Neuronal stem cell (in vitro differentiated cells): ENCODE results near the gene RAB3GAP1.
A peak's percentile ranks its signal among the peaks of the same experiment; 100 is the strongest.

Experiments used
- DNase-seq: peaks from one replicate; pipeline ENCODE4 v3.0.0-alpha.2; 2013; ENCODE audit warnings: low spot score
- H2AFZ ChIP-seq: one replicate; pipeline ENCODE4 v1.6.1; 2013; ENCODE audit warnings: mild to moderate bottlenecking, low read length, inconsistent platforms
- H2AK5ac ChIP-seq: 2 replicates; pipeline ENCODE4 v1.6.1; 2013; ENCODE audit warnings: low read depth, mild to moderate bottlenecking, inconsistent platforms, low read length, moderate library complexity, mixed read lengths
- H2BK120ac ChIP-seq: 2 replicates; pipeline ENCODE4 v1.6.1; 2013; ENCODE audit warnings: low read depth, mild to moderate bottlenecking, inconsistent platforms, low read length, moderate library complexity, mixed read lengths
- H2BK12ac ChIP-seq: one replicate; pipeline ENCODE4 v1.6.1; 2013; ENCODE audit warnings: low read length, inconsistent platforms
- H2BK15ac ChIP-seq: 2 replicates; pipeline ENCODE4 v1.6.1; 2013; ENCODE audit warnings: mild to moderate bottlenecking, low read length, inconsistent platforms, mixed read lengths
- H2BK5ac ChIP-seq: one replicate; pipeline ENCODE4 v1.6.1; 2013; ENCODE audit warnings: inconsistent platforms, mild to moderate bottlenecking, low read length, moderate library complexity
- H3K14ac ChIP-seq: one replicate; pipeline ENCODE4 v1.6.1; 2013; ENCODE audit warnings: low read length, inconsistent platforms
- H3K18ac ChIP-seq: 2 replicates; pipeline ENCODE4 v1.6.1; 2013; ENCODE audit warnings: low read length, inconsistent platforms
- H3K23ac ChIP-seq: 2 replicates; pipeline ENCODE4 v1.6.1; 2013; ENCODE audit warnings: low read depth, mild to moderate bottlenecking, mixed read lengths, low read length, inconsistent platforms; ENCODE audit not compliant: poor library complexity
- H3K27ac ChIP-seq: replicated peaks from 3 replicates; pipeline ENCODE4 v1.5.1; 2013; ENCODE audit warnings: low read length, inconsistent platforms
- H3K27me3 ChIP-seq, 3 experiments: 2 replicates each; pipeline ENCODE4 v1.6.1; 2013; ENCODE audit warnings: low read length in 3 of 3, mild to moderate bottlenecking in 2 of 3, inconsistent platforms in 1 of 3, low read depth in 1 of 3, mixed read lengths in 1 of 3, moderate library complexity in 1 of 3; ENCODE audit not compliant: control insufficient read depth in 3 of 3, insufficient read depth in 3 of 3
- H3K36me3 ChIP-seq, 2 donors: replicated peaks in 1 of 2; 2 replicates each; pipeline ENCODE4 v1.6.1; 2013; ENCODE audit warnings: low read length in 2 of 2; ENCODE audit not compliant: control insufficient read depth in 2 of 2, insufficient read depth in 2 of 2
- H3K4ac ChIP-seq: 2 replicates; pipeline ENCODE4 v1.6.1; 2013; ENCODE audit warnings: inconsistent platforms, mild to moderate bottlenecking, low read length, moderate library complexity
- H3K4me1 ChIP-seq, 2 donors: 1 replicate in 1 of 2; 2 replicates in 1 of 2; pipeline ENCODE4 v1.6.1; 2013; ENCODE audit warnings: low read length in 2 of 2, low read depth in 1 of 2; ENCODE audit not compliant: control insufficient read depth in 2 of 2, insufficient read depth in 1 of 2
- H3K4me2 ChIP-seq: one replicate; pipeline ENCODE4 v1.6.1; 2013; ENCODE audit warnings: mild to moderate bottlenecking, low read length, inconsistent platforms; ENCODE audit not compliant: insufficient read depth, poor library complexity, severe bottlenecking
- H3K4me3 ChIP-seq, 2 donors: 2 replicates each; pipeline ENCODE4 v1.5.1; 2013; ENCODE audit warnings: low read length in 2 of 2, mild to moderate bottlenecking in 2 of 2, inconsistent platforms in 1 of 2, moderate library complexity in 1 of 2
- H3K79me1 ChIP-seq: one replicate; pipeline ENCODE4 v1.6.1; 2013; ENCODE audit warnings: low read depth, mild to moderate bottlenecking, inconsistent platforms, low read length, moderate library complexity
- H3K9ac ChIP-seq: one replicate; pipeline ENCODE4 v1.6.1; 2013; ENCODE audit warnings: mild to moderate bottlenecking, low read depth, low read length, inconsistent platforms; ENCODE audit not compliant: poor library complexity
- H3K9me3 ChIP-seq, 2 donors: replicated peaks in 1 of 2; 2 replicates each; pipeline versions ENCODE3 to v1.6.1; 2013; ENCODE audit warnings: low read length in 2 of 2, mild to moderate bottlenecking in 2 of 2, inconsistent platforms in 1 of 2, low read depth in 1 of 2, mixed read lengths in 1 of 2, moderate library complexity in 1 of 2; ENCODE audit not compliant: control insufficient read depth in 2 of 2, insufficient read depth in 1 of 2
- H4K8ac ChIP-seq: one replicate; pipeline ENCODE4 v1.6.1; 2013; ENCODE audit warnings: low read depth, mild to moderate bottlenecking, inconsistent platforms, low read length, moderate library complexity
- H4K91ac ChIP-seq: one replicate; pipeline ENCODE4 v1.6.1; 2013; ENCODE audit warnings: low read length, low read depth, mild to moderate bottlenecking, inconsistent platforms; ENCODE audit not compliant: poor library complexity
- WGBS, 2 donors: extraction: QIAGEN DNeasy Blood & Tissue Kit; methylation state at CpG; one replicate each; pipeline ENCODE4 v1.1.7; 2013; ENCODE audit warnings: missing lambda C conversion rate in 2 of 2, mixed read lengths in 1 of 2; ENCODE audit not compliant: insufficient read length in 2 of 2, insufficient replicate concordance in 1 of 2; ENCODE audit errors: extremely low coverage in 2 of 2; 5-methylcytosine and 5-hydroxymethylcytosine counted together

Gene RAB3GAP1

GRCh38 chr2:135064149-135064548 is 12.1 kb downstream of the RAB3GAP1 start:
- H3K14ac ChIP-seq: no peak overlapping the region
- no peaks in the 10 kb centered on the region for H3K27me3 ChIP-seq
- H2BK5ac ChIP-seq: no peak overlapping the region
- H3K18ac ChIP-seq: no peak overlapping the region
- peaks cover 0 to 58% of the 10 kb centered on the region in 2 donors for H3K36me3 ChIP-seq
- H2AK5ac ChIP-seq: no peak overlapping the region
- H3K4me2 ChIP-seq: no peak overlapping the region
- no peak overlapping the region for H3K27ac ChIP-seq
- no peaks in the 10 kb centered on the region for H3K4me1 ChIP-seq
- no peaks in the 10 kb centered on the region for H3K79me1 ChIP-seq
- H3K4ac ChIP-seq: no peak overlapping the region
- H4K91ac ChIP-seq: no peak overlapping the region
- H3K9me3 ChIP-seq: peaks cover 0 to 12% of the 10 kb centered on the region in 2 donors
- no CpG with 5 or more reads among the region's 2 CpGs for WGBS, 2 donors
- no peak overlapping the region for H3K9ac ChIP-seq
- no peak overlapping the region for H3K4me3 ChIP-seq
- no peak overlapping the region for H2BK15ac ChIP-seq
- H3K23ac ChIP-seq: no peak overlapping the region
- H2BK12ac ChIP-seq: no peak overlapping the region
- no peak overlapping the region for H2BK120ac ChIP-seq
- H4K8ac ChIP-seq: no peak overlapping the region
- DNase-seq: no peak
- H2AFZ ChIP-seq: no peak overlapping the region

- Histone ChIP-seq H3K27ac (no peak overlapping the region), H3K23ac (no peak overlapping the region), H3K4me3 (no peak overlapping the region), H2AFZ (no peak overlapping the region), H2BK120ac (no peak overlapping the region), H3K36me3 (peaks cover 4 to 40% of the 10 kb centered on the region in 2 donors), H3K18ac (no peak overlapping the region), H2BK12ac (no peak overlapping the region), H3K79me1 (no peaks in the 10 kb centered on the region), H2AK5ac (no peak overlapping the region), H3K4ac (no peak overlapping the region), H3K14ac (no peak overlapping the region), H3K9me3 (peaks cover 6 to 31% of the 10 kb centered on the region in 2 donors), H4K8ac (no peak overlapping the region), H4K91ac (no peak overlapping the region), H3K4me2 (no peak overlapping the region), H3K4me1 (no peaks in the 10 kb centered on the region), H3K9ac (no peak overlapping the region), H3K27me3 (no peaks in the 10 kb centered on the region), H2BK5ac (no peak overlapping the region), H2BK15ac (no peak overlapping the region)
- no peak for DNase-seq
- WGBS, 2 donors: no CpG with 5 or more reads among the region's 1 CpG
Observed at GRCh38 chr2:135066710-135067109, 14.6 kb downstream of the RAB3GAP1 start.

GRCh38 chr2:135072125-135072997 is 20.3 kb downstream of the RAB3GAP1 start:
- Histone ChIP-seq H2AFZ (no peak overlapping the region), H3K4me3 (no peak overlapping the region), H3K4me1 (no peaks in the 10 kb centered on the region), H3K27ac (no peak overlapping the region), H3K9me3 (peaks cover 30 to 57% of the 10 kb centered on the region in 2 donors), H4K8ac (no peak overlapping the region), H4K91ac (no peak overlapping the region), H3K18ac (no peak overlapping the region), H2BK5ac (no peak overlapping the region), H3K23ac (no peak overlapping the region), H3K79me1 (peaks cover 10% of the 10 kb centered on the region), H3K14ac (no peak overlapping the region), H3K9ac (no peak overlapping the region), H2BK12ac (no peak overlapping the region), H2BK15ac (no peak overlapping the region), H3K27me3 (no peaks in the 10 kb centered on the region), H3K4ac (no peak overlapping the region), H2BK120ac (no peak overlapping the region), H3K36me3 (peaks cover 7 to 18% of the 10 kb centered on the region in 2 donors), H2AK5ac (no peak overlapping the region), H3K4me2 (no peak overlapping the region)
- peak; percentile 18 for DNase-seq
- WGBS, 2 donors: no CpG with 5 or more reads among the region's 3 CpGs

GRCh38 chr2:135074216-135074615 is 22.1 kb downstream of the RAB3GAP1 start:
- Histone ChIP-seq H3K4me2 (no peak overlapping the region), H4K8ac (no peak overlapping the region), H3K18ac (no peak overlapping the region), H2BK12ac (no peak overlapping the region), H3K9ac (no peak overlapping the region), H2AK5ac (no peak overlapping the region), H2BK5ac (no peak overlapping the region), H2BK15ac (no peak overlapping the region), H3K14ac (no peak overlapping the region), H3K4ac (no peak overlapping the region), H4K91ac (no peak overlapping the region), H3K4me1 (no peaks in the 10 kb centered on the region), H3K27ac (no peak overlapping the region), H3K23ac (no peak overlapping the region), H3K27me3 (no peaks in the 10 kb centered on the region), H3K9me3 (peaks cover 30 to 62% of the 10 kb centered on the region in 2 donors), H3K4me3 (no peak overlapping the region), H2AFZ (no peak overlapping the region), H3K36me3 (peaks cover 7 to 11% of the 10 kb centered on the region in 2 donors), H2BK120ac (no peak overlapping the region), H3K79me1 (peaks cover 10% of the 10 kb centered on the region)
- no peak for DNase-seq
- WGBS, 2 donors: no CpG with 5 or more reads among the region's 3 CpGs
